Hepatocyte (in vitro differentiated cells): ENCODE measurements around the gene CRYBA4. TPM values are rescaled to one million over a fixed set of nuclear protein-coding genes. Genes with fewer than 3 reads are reported as not detected.

ENCODE experiments used
- DNase-seq: peaks from one replicate; pipeline ENCODE4 v3.0.0-alpha.2; 2016; ENCODE audit warnings: low spot score
- H2AFZ ChIP-seq: fragments of 200-600 bp; sonication (generic); 2 replicates; pipeline ENCODE4 v1.6.0; 2016; ENCODE audit warnings: antibody characterized with exemption, mild to moderate bottlenecking
- H3K27ac ChIP-seq: fragments of 200-600 bp; sonication (generic); 2 replicates; pipeline ENCODE4 v1.5.1; 2016; ENCODE audit warnings: mild to moderate bottlenecking
- H3K27me3 ChIP-seq: fragments of 200-600 bp; sonication (generic); 2 replicates; pipeline ENCODE4 v1.6.1; 2016
- H3K36me3 ChIP-seq: fragments of 200-600 bp; sonication (generic); replicated peaks from 2 replicates; pipeline ENCODE4 v1.5.1; 2016; ENCODE audit warnings: low read depth; ENCODE audit not compliant: insufficient read depth
- H3K4me1 ChIP-seq: fragments of 200-600 bp; sonication (generic); 2 replicates; pipeline ENCODE4 v1.5.1; 2016; ENCODE audit warnings: mild to moderate bottlenecking, moderate library complexity; ENCODE audit not compliant: insufficient read depth
- H3K4me2 ChIP-seq: fragments of 200-600 bp; sonication (generic); 2 replicates; pipeline ENCODE4 v1.6.0; 2016
- H3K4me3 ChIP-seq: fragments of 200-600 bp; sonication (generic); 2 replicates; pipeline ENCODE4 v1.5.1; 2016; ENCODE audit warnings: mild to moderate bottlenecking
- H3K79me2 ChIP-seq: fragments of 200-600 bp; sonication (generic); 2 replicates; pipeline ENCODE4 v1.6.0; 2017; ENCODE audit warnings: mild to moderate bottlenecking
- H3K9me2 ChIP-seq: fragments of 200-600 bp; sonication (generic); replicated peaks from 2 replicates; pipeline ENCODE4 v1.6.0; 2017; ENCODE audit warnings: mild to moderate bottlenecking; ENCODE audit not compliant: insufficient read depth
- H3K9me3 ChIP-seq: fragments of 200-600 bp; sonication (generic); 2 replicates; pipeline ENCODE4 v1.5.1; 2016; ENCODE audit warnings: low read depth, mild to moderate bottlenecking
- H4K20me1 ChIP-seq: fragments of 200-600 bp; sonication (generic); 2 replicates; pipeline ENCODE4 v1.6.0; 2016; ENCODE audit warnings: mild to moderate bottlenecking; ENCODE audit not compliant: insufficient read depth, poor library complexity, severe bottlenecking
- EZH2 ChIP-seq: fragments of 200-600 bp; sonication (generic); IDR thresholded peaks from 2 replicates; pipeline ENCODE4 v1.6.1; 2016; ENCODE audit warnings: antibody characterized with exemption, mild to moderate bottlenecking, borderline replicate concordance
- EZH2phosphoT487 ChIP-seq: fragments of 200-600 bp; sonication (generic); IDR thresholded peaks from one replicate; pipeline ENCODE4 v1.6.1; 2018; ENCODE audit warnings: antibody characterized with exemption, mild to moderate bottlenecking, low read depth, moderate library complexity; ENCODE audit not compliant: unreplicated experiment, severe bottlenecking
- WGBS: methylation state at CpG from one replicate; pipeline ENCODE4 v1.1.6; 2016; ENCODE audit warnings: low lambda C conversion rate; ENCODE audit errors: missing lambda C conversion rate; 5-methylcytosine and 5-hydroxymethylcytosine counted together
- polyA plus RNA-seq: library from polyadenylated mRNA; unstranded; fragments of >200 nt; fragmentation: Nextera tagmentation; extraction: Ambion mirVana; gene quantifications from 2 replicates; pipeline ENCODE4 v1.2.1, GENCODE V29; 2016
- total RNA-seq: library from RNA; depleted of rRNA; stranded (reverse); fragments of >200 nt; gene quantifications from 2 replicates; pipeline ENCODE4 v1.2.3, GENCODE V29; 2014
- TF ChIP-seq, protein P1 (sequence below): fragments of 200-600 bp; sonication (generic); IDR thresholded peaks from 2 replicates; pipeline ENCODE4 v1.5.1; 2016; ENCODE audit warnings: antibody characterized with exemption, mild to moderate bottlenecking; ENCODE audit not compliant: poor library complexity

Gene CRYBA4
- not detected in 2 replicates for total RNA-seq
- polyA plus RNA-seq, result not detected in 2 replicates

GRCh38 chr22:26621663-26622062, at the start of gene CRYBA4:
Gene CRYBA4 (plus strand): TSS chr22:26621963. CDS start chr22:26622597, 634 bp downstream.
- no peak within 1 kb of the TSS for H2AFZ ChIP-seq
- H3K4me3 ChIP-seq, result no peak within 1 kb of the TSS
- no peak for DNase-seq
- H3K4me1 ChIP-seq, result no peaks in the 10 kb centered on the region
- H3K27ac ChIP-seq, result no peak within 1 kb of the TSS
- no peak within 1 kb of the TSS for H3K4me2 ChIP-seq
- no peaks in the 10 kb centered on the region for H3K9me3 ChIP-seq
- no peaks in the 10 kb centered on the region for H3K36me3 ChIP-seq
- no peaks in the 10 kb centered on the region for H4K20me1 ChIP-seq
- H3K79me2 ChIP-seq, result no peaks in the 10 kb centered on the region
- H3K27me3 ChIP-seq, result no peaks in the 10 kb centered on the region
- no peaks in the 10 kb centered on the region for H3K9me2 ChIP-seq
- WGBS, result 66% methylated on average over 7 of the region's 7 CpGs
- TF ChIP-seq, protein P1, sequence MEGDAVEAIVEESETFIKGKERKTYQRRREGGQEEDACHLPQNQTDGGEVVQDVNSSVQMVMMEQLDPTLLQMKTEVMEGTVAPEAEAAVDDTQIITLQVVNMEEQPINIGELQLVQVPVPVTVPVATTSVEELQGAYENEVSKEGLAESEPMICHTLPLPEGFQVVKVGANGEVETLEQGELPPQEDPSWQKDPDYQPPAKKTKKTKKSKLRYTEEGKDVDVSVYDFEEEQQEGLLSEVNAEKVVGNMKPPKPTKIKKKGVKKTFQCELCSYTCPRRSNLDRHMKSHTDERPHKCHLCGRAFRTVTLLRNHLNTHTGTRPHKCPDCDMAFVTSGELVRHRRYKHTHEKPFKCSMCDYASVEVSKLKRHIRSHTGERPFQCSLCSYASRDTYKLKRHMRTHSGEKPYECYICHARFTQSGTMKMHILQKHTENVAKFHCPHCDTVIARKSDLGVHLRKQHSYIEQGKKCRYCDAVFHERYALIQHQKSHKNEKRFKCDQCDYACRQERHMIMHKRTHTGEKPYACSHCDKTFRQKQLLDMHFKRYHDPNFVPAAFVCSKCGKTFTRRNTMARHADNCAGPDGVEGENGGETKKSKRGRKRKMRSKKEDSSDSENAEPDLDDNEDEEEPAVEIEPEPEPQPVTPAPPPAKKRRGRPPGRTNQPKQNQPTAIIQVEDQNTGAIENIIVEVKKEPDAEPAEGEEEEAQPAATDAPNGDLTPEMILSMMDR, result no peak
- TF ChIP-seq EZH2 (no peak), EZH2phosphoT487 (no peak)

GRCh38 chr22:26573026-26573662, 48.6 kb upstream of the CRYBA4 start:
- Histone ChIP-seq H3K9me3 (no peaks in the 10 kb centered on the region), H3K9me2 (no peaks in the 10 kb centered on the region), H3K27me3 (no peaks in the 10 kb centered on the region), H3K4me2 (no peak overlapping the region), H3K4me3 (no peak overlapping the region), H3K36me3 (no peaks in the 10 kb centered on the region), H3K27ac (peak overlapping the region; percentile 2), H3K79me2 (peaks cover 16% of the 10 kb centered on the region), H4K20me1 (no peaks in the 10 kb centered on the region), H3K4me1 (no peaks in the 10 kb centered on the region), H2AFZ (no peak overlapping the region)
- no peak for DNase-seq
- no peak for TF ChIP-seq EZH2
- 79% methylated on average over 10 of the region's 10 CpGs for WGBS

DNA sequence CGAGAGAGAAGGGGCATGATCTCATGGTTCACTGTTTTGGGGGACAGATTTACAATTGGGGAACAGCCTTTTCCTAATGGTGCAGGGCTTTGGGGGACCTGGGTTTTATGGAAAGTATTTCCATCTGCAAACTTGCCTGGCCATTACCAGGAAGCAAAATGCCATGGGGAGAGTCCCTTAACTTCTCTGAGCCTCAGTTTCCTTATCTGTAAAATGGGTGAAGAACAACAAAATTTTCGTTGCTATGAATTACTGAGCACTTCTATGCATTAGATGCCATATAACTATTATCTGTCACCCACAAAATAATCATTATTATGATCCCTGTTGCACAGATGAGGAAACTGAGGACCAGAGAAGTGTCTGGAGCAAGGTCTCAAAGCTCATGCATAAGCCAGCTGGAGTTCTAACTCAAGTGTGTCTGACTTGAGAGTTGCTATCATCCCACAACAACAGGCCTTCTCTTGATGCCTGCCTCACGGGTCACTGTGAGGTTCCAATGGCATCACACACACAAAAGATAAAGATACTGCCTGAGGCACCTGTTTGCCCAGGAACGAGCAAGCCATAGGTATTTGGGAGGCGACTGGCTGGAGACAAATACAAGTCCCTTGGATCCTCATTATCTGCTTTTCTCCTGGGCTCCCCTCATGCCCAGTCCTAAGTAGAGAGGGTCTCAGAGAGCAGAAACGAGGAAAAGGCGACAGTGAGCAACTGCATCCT, 47.6 kb upstream of the CRYBA4 start:
- Histone ChIP-seq H3K9me3 (no peaks in the 10 kb centered on the region), H3K27me3 (no peaks in the 10 kb centered on the region), H3K27ac (no peak overlapping the region), H3K4me3 (no peak overlapping the region), H4K20me1 (no peaks in the 10 kb centered on the region), H2AFZ (no peak overlapping the region), H3K4me1 (no peaks in the 10 kb centered on the region), H3K9me2 (no peaks in the 10 kb centered on the region), H3K36me3 (no peaks in the 10 kb centered on the region), H3K4me2 (no peak overlapping the region), H3K79me2 (peaks cover 16% of the 10 kb centered on the region)
- no peak for DNase-seq
- TF ChIP-seq, protein P1, result no peak
- TF ChIP-seq EZH2, result no peak
- no peak for TF ChIP-seq EZH2phosphoT487
- 76% methylated on average over 7 of the region's 7 CpGs for WGBS

DNA sequence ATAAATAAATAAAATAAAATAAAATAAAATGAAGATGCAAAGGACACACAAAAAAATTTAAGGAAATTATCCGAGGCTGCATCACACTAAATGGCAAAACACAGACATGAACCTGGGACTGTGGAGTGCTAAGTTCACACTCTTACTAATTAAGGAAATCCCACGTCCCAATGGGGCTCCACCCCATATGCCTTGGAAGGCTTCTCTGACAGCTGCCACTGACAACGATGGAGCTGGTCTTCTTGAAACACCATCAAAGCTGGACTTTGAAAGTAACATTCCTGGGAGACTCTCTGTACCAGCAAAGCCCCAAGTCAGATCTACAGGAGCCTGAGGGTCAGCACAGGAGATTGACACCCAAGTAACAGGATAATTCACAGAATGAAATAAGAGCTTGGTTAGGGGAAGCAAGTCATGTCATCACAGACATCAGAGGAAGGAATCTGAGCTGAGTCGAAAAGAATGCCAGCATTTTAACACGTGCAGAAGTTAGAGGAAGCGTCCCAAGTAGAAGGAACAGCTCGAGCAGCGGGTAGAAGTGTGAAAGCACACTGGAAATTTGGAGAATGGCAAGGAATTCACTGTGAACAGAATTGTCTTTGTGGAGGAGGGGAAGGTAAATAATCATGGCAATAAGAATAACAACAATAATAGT, 45.6 kb upstream of the CRYBA4 start:
- no peaks in the 10 kb centered on the region for H3K9me2 ChIP-seq
- H3K27ac ChIP-seq, result no peak overlapping the region
- H3K36me3 ChIP-seq, result no peaks in the 10 kb centered on the region
- H3K4me2 ChIP-seq, result no peak overlapping the region
- no peaks in the 10 kb centered on the region for H3K9me3 ChIP-seq
- no peak overlapping the region for H3K4me3 ChIP-seq
- H4K20me1 ChIP-seq, result no peaks in the 10 kb centered on the region
- no peaks in the 10 kb centered on the region for H3K4me1 ChIP-seq
- WGBS, result 71% methylated on average over 8 of the region's 8 CpGs
- TF ChIP-seq, protein P1, result no peak
- no peak for TF ChIP-seq EZH2phosphoT487
- no peak for TF ChIP-seq EZH2
- DNase-seq, result no peak
- H2AFZ ChIP-seq, result no peak overlapping the region
- peaks cover 20% of the 10 kb centered on the region for H3K79me2 ChIP-seq
- no peaks in the 10 kb centered on the region for H3K27me3 ChIP-seq
